ENCODE measurements around the gene TIMM13. TPM values are rescaled to one million over a fixed set of nuclear protein-coding genes. Genes with fewer than 3 reads are reported as not detected.

The TIMM13 gene
- total and polyA plus RNA-seq, 9 of the 15 experiments (the other 6 are each of a cell fraction or from before 2014, with no cell fraction given): 17.6 to 215 (median 71.8) TPM

DNA sequence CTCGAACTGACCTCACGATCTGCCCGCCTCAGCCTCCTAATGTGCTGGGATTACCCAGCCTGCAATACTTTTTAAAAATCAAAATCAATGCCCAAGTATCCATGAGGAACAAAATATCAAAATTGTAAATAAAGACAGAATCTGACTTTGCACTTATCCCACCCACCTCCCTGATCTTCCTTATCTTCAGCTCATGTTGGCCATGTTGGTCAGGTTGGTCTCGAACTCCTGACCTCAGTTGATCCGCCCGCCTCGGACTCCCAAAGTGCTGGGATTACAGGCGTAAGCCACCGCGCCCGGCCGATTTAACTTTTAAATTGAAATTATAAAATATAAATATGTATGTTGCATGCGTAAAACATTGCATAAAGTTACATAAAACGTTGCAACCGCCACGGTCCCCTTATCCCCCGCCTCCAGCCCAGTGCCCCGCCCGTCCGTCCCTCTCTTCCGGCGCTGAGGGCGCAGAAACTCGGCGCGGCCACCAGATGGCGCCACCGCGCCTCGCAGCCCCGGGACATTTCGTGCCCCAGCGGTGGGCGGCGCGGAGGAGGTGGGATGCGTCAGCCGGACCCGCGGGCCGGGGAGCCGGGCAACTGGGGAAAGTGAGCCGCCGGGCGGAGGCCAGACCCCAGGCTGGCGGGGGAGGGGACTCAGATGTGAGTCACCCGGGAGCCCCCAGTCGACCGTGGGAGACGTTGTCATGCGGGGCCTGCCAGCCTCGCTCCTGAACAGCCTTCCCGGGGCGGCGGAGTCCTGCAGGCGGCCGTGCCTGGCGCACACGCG lies 47.0 kb upstream of the TIMM13 start (continued):
- TF ChIP-seq MGA (IDR thresholded peaks at IDR 0.05) (no peak), YY1 (IDR thresholded peaks at IDR 0.05; ENCODE audit: borderline replicate concordance in 1 of 3, control insufficient read depth in 1 of 3, extremely low read depth in 1 of 3, insufficient read depth in 3 of 3, insufficient read length in 1 of 3, insufficient replicate concordance in 2 of 3, low read depth in 1 of 3, low read length in 2 of 3) (peak in 1 of 3 experiments; percentile 70), BRCA1 (IDR thresholded peaks at IDR 0.05) (no peak), BRCA1 (CRISPR knock-in tag; IDR thresholded peaks at IDR 0.05) (no peak), ZNF589 (CRISPR knock-in tag; IDR thresholded peaks at IDR 0.05; ENCODE audit: low read depth) (0 out of 2 replicates have a peak, but pooled peaks have one; percentile 40), MTA3 (IDR thresholded peaks at IDR 0.05; ENCODE audit: borderline replicate concordance) (peak; percentile 81; the same call in 1 of the 2 replicates), RB1 (IDR thresholded peaks at IDR 0.05; ENCODE audit: low read depth) (peak; percentile 95), SMC3 (conservative IDR thresholded peaks at IDR 0.05; ENCODE audit: insufficient read depth, low read depth, low read length) (peak; percentile 94), GABPA (tag; conservative IDR thresholded peaks at IDR 0.05; ENCODE audit: low read depth) (peak; percentile 77), MAZ (CRISPR knock-in tag; conservative IDR thresholded peaks at IDR 0.05 in 1 of 2, IDR thresholded peaks at IDR 0.05 in 1 of 2) (peak; percentile 86 to 97), HES1 (IDR thresholded peaks at IDR 0.05; ENCODE audit: low read depth) (peak; percentile 56; the same call in 1 of the 2 replicates), CREB1 (IDR thresholded peaks at IDR 0.05) (peak; percentile 33; the same call in 1 of the 2 replicates), CREB1 (CRISPR knock-in tag; IDR thresholded peaks at IDR 0.05) (peak; percentile 74; the same call in 1 of the 2 replicates)

All from K562 (cell line).